Ishikawa (cell line): ENCODE data around the gene AP1G1.

Experiments used
- CREB1 ChIP-seq: IDR thresholded peaks from 2 replicates; pipeline ENCODE4 v1.6.1; 2012; ENCODE audit warnings: low read depth
- EGR1 ChIP-seq: IDR thresholded peaks from 2 replicates; pipeline ENCODE4 v1.6.1; 2012
- TAF1 ChIP-seq: IDR thresholded peaks from 2 replicates; pipeline ENCODE4 v1.6.1; 2012; ENCODE audit warnings: low read depth, mild to moderate bottlenecking
- YY1 ChIP-seq: IDR thresholded peaks from 2 replicates; pipeline ENCODE4 v1.6.1; 2012; ENCODE audit warnings: low read depth

DNA sequence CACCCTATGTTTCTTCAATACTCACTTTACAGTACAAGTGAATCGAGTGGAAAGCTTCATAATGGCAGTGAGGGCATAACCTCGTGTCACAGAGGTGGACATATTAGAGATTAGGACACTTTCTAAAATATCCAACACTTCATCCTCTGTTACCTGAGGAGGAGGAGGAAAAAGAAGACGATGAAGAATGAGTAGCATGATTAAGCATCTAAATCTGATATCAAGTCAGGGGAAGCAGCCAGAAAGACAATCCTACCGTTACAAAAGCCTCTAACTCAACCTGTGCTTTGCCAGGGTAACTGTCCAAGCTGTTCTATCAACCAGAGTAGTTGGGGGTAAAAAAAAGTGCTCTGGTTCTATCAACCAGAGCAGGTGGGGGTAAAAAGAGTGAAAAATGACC is 60.4 kb downstream of the AP1G1 start:
- TF ChIP-seq YY1 (no peak), TAF1 (no peak), EGR1 (no peak), CREB1 (no peak)
